Urinary bladder (tissue), 4 donors: ENCODE data around the gene COQ8B. TPM values are rescaled to one million over a fixed set of nuclear protein-coding genes. Genes with fewer than 3 reads are reported as not detected.

Experiments
- DNase-seq: peaks from one replicate; pipeline ENCODE4 v3.0.0-alpha.2; 2015; ENCODE audit errors: extremely low spot score
- H3K27ac ChIP-seq: one replicate; pipeline ENCODE4 v1.5.1; 2013; ENCODE audit warnings: low read depth, mild to moderate bottlenecking, moderate library complexity
- H3K36me3 ChIP-seq: one replicate; pipeline ENCODE4 v1.6.1; 2013; ENCODE audit warnings: mild to moderate bottlenecking, moderate library complexity; ENCODE audit not compliant: insufficient read depth
- H3K4me1 ChIP-seq: one replicate; pipeline ENCODE4 v1.6.1; 2013; ENCODE audit warnings: mild to moderate bottlenecking, moderate library complexity; ENCODE audit not compliant: insufficient read depth
- H3K4me3 ChIP-seq: one replicate; pipeline ENCODE4 v1.5.1; 2013; ENCODE audit warnings: low read depth, low read length
- WGBS: extraction: QIAGEN DNeasy Blood & Tissue Kit; methylation state at CpG from one replicate; pipeline ENCODE4 v1.1.7; 2013; 5-methylcytosine and 5-hydroxymethylcytosine counted together
- polyA plus RNA-seq: library from polyadenylated mRNA; stranded (reverse); fragments of 200-250 nt; gene quantifications from one replicate; pipeline ENCODE4 v1.2.3, GENCODE V29; 2013
- total RNA-seq: library from RNA; depleted of rRNA; stranded (reverse); fragments of >200 nt; gene quantifications from one replicate; pipeline ENCODE4 v1.2.3, GENCODE V29; 2014
- donor health status: healthy with polysubstance abuse.
- donor health status: healthy.

COQ8B gene
- total and polyA plus RNA-seq, 2 donors, result 24.4 to 51.6 TPM

GRCh38 chr19:40687525-40688016 is 29.1 kb downstream of the COQ8B start:
- Histone ChIP-seq H3K4me3 (no peak overlapping the region), H3K4me1 (no peaks in the 10 kb centered on the region), H3K36me3 (no peaks in the 10 kb centered on the region), H3K27ac (no peak overlapping the region)
- no peak for DNase-seq
- WGBS, result 44% methylated on average over 12 of the region's 12 CpGs

- H3K27ac ChIP-seq, result no peak overlapping the region
- no peak overlapping the region for H3K4me3 ChIP-seq
- no peaks in the 10 kb centered on the region for H3K4me1 ChIP-seq
- H3K36me3 ChIP-seq, result no peaks in the 10 kb centered on the region
- WGBS, result 76% methylated on average over 14 of the region's 14 CpGs
- no peak for DNase-seq
These were observed 29.7 kb downstream of the COQ8B start for GRCh38 chr19:40686882-40687524.

- Histone ChIP-seq H3K27ac (no peak overlapping the region), H3K4me1 (no peaks in the 10 kb centered on the region), H3K4me3 (no peak overlapping the region), H3K36me3 (no peaks in the 10 kb centered on the region)
- 61% methylated on average over 6 of the region's 6 CpGs for WGBS
- no peak for DNase-seq
These were observed 31.1 kb downstream of the COQ8B start for GRCh38 chr19:40685563-40685962.

GRCh38 chr19:40685016-40685526 is 31.6 kb downstream of the COQ8B start:
- DNase-seq, result no peak
- Histone ChIP-seq H3K36me3 (no peaks in the 10 kb centered on the region), H3K4me3 (no peak overlapping the region), H3K27ac (no peak overlapping the region), H3K4me1 (no peaks in the 10 kb centered on the region)
- 82% methylated on average over 3 of the region's 3 CpGs for WGBS

- H3K27ac ChIP-seq, result no peak overlapping the region
- WGBS, result 94% methylated on average over 32 of the region's 32 CpGs
These were observed 32.4 kb downstream of the COQ8B start for GRCh38 chr19:40684280-40684679.

DNA sequence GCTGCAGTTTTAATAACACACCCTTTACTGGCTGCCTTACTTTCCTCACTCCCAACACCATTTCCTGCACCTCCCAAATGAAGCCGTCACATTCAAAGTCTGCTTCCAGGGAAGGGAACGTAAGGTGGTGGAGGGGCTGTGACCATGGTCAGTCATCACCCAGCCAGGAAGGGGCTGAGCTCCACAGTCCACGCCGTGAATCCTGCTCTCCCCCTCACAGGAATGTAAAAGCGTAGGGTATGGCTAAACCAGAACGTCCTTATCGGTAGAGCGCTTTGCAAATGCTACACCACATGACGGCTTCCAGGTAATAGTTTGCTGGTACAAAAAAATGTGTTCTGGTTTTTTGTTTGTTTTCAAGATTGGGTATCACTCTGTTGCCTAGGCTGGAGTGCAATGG is 33.2 kb downstream of the COQ8B start:
- no peak for DNase-seq
- Histone ChIP-seq H3K27ac (no peak overlapping the region), H3K36me3 (no peaks in the 10 kb centered on the region), H3K4me1 (no peaks in the 10 kb centered on the region), H3K4me3 (no peak overlapping the region)
- 93% methylated on average over 9 of the region's 9 CpGs for WGBS

More at GRCh38 chr19:40684280-40684679, 32.4 kb downstream of the COQ8B start:
- Histone ChIP-seq H3K4me3 (no peak overlapping the region), H3K36me3 (no peaks in the 10 kb centered on the region), H3K4me1 (no peaks in the 10 kb centered on the region)
- no peak for DNase-seq

GRCh38 chr19:40682431-40682964 is 34.2 kb downstream of the COQ8B start:
- no peak for DNase-seq
- 90% methylated on average over 18 of the region's 18 CpGs for whole genome bisulfite sequencing
- Histone ChIP-seq H3K36me3 (no peaks in the 10 kb centered on the region), H3K27ac (no peak overlapping the region), H3K4me3 (no peak overlapping the region), H3K4me1 (no peaks in the 10 kb centered on the region)

- no peak overlapping the region for H3K27ac ChIP-seq
- H3K4me1 ChIP-seq, result no peaks in the 10 kb centered on the region
- no peak for DNase-seq
- WGBS, result 90% methylated on average over 4 of the region's 4 CpGs
- H3K4me3 ChIP-seq, result no peak overlapping the region
- H3K36me3 ChIP-seq, result peaks cover 4% of the 10 kb centered on the region
These were observed 35.6 kb downstream of the COQ8B start for GRCh38 chr19:40681039-40681438.

DNA sequence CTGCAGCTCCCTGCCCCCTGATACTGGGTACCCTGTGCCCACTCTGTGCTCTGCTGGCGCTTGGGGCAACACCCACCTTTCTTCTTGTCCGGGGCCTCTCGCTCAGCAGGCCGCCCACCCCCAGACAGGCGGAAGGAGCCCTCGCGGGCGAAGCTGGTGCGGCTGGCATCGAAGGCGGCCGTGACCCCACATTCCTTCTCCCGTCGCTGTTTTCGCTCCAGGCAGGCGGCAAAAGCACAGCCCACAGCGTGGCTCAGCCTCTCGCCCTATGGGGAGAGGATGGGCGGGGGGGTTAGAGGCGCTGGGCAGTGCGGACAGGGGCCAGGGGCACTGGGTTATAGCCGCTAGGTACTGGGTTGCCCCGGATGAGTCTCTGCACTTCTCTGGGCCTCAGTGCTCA is 39.5 kb downstream of the COQ8B start:
- Histone ChIP-seq H3K4me1 (no peaks in the 10 kb centered on the region), H3K4me3 (no peak overlapping the region), H3K36me3 (peaks cover 10% of the 10 kb centered on the region), H3K27ac (no peak overlapping the region)
- 95% methylated on average over 23 of the region's 23 CpGs for WGBS
- DNase-seq, result no peak

DNA sequence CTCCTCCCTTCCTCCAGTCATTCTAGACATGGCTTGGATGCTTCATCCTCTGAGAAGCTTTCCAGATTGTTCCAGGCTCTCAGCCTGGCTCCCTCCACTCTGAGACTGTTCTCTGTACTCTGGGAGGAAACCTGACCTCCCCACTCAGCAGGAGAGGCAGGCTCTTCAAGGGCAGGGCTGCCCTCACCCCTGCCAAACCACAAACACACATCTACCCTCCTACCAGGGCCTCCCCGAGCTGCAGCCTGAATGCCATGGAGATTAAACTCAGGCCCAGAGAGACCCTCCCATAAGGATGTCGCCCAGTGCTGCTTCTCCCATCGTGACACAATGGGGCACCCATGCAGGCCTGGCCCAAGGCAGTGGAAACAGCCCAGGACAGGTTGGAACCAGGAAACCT is 42.4 kb downstream of the COQ8B start:
- Histone ChIP-seq H3K4me3 (no peak overlapping the region), H3K36me3 (peaks cover 16% of the 10 kb centered on the region), H3K27ac (no peak overlapping the region), H3K4me1 (no peaks in the 10 kb centered on the region)
- 79% methylated on average over 3 of the region's 3 CpGs for WGBS
- no peak for DNase-seq

DNA sequence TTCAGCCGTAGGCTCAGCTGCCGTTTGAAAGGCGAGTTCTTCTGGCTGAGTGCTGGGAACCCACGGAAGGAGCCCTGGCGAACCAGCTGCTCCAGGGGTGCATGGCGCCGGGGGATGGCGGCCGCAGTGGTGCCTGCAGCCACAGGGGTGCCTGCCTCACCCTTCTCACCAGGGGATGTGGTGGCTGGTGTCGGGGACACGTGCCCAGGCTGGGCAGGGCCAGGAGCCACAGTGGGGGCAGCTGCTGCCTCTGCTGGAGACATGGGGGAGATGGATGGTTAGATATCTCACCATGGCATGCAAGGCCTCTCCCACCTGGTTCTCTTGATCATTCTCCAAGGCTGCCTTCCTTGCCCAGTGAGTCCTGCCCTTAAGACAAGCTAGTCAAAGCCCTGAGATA is 43.3 kb downstream of the COQ8B start:
- no peak for DNase-seq
- Histone ChIP-seq H3K27ac (no peak overlapping the region), H3K36me3 (peaks cover 18% of the 10 kb centered on the region), H3K4me1 (no peaks in the 10 kb centered on the region), H3K4me3 (no peak overlapping the region)
- 94% methylated on average over 11 of the region's 11 CpGs for WGBS

DNA sequence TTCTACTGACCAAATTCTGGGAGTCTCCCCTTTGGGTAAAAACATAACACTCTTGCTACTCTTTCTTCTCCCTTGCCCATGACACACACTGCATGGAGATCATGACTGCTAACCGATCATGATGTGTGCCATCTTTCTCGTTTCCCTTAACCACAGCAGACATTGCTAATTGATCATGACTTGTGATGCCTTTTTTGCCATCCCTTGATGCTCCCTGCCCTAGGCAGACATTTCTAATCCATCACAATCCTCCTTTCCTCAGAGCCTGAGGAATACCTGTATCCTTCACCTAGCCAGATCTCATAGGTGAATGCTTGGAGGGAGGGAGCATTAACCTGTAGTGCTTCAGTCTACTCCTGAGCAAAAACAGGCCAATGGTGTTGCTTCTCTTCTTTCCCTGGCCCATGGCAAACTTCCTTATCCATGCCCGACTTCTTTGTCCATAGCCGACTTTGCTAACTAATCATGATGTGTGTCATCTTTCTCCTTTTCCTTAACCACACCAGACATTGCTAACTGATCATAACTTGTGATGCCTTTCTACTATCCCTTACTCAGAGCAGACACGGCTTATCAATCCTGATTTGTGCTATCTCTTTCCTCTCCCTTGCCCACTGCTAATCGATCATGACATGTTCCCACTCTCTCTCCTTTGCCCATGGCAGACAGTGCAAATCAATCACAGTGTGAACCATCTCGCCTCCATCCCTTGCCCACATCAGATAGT is 44.0 kb downstream of the COQ8B start:
- Histone ChIP-seq H3K27ac (no peak overlapping the region), H3K4me1 (no peaks in the 10 kb centered on the region), H3K36me3 (peaks cover 21% of the 10 kb centered on the region), H3K4me3 (no peak overlapping the region)
- DNase-seq, result no peak
- WGBS, result 95% methylated on average over 7 of the region's 7 CpGs

GRCh38 chr19:40672038-40672437 is 44.6 kb downstream of the COQ8B start:
- no peak overlapping the region for H3K27ac ChIP-seq
- peaks cover 20% of the 10 kb centered on the region for H3K36me3 ChIP-seq
- 80% methylated on average over 2 of the region's 2 CpGs for WGBS
- no peak overlapping the region for H3K4me3 ChIP-seq
- H3K4me1 ChIP-seq, result no peaks in the 10 kb centered on the region
- no peak for DNase-seq

DNA sequence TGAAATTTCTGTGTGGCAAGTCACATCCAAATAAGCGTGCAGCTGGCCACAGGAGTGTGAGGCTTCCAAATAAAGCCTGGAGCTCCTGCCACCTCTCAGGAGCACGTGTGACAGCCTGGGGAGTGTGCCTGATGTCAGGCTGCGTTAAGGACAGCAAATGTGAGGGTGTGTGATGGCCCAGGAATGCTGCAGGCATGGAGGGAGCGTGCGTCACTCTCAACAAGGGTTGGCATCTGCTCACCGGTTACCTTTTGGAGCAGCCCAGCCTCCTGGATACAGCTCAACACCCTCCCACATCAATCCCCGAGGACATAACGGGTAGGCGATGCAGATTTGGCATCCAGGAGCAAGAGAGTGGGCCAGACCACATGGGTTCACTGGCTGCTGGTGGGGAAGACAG is 45.3 kb downstream of the COQ8B start:
- 78% methylated on average over 9 of the region's 9 CpGs for WGBS
- no peak for DNase-seq
- no peak overlapping the region for H3K4me3 ChIP-seq
- no peak overlapping the region for H3K27ac ChIP-seq
- H3K4me1 ChIP-seq, result no peaks in the 10 kb centered on the region
- peaks cover 16% of the 10 kb centered on the region for H3K36me3 ChIP-seq
